RKO (cell line): ENCODE results near the gene CNTFR.
"Not testable (repeated sequence)": the region's sequence is repeated elsewhere in the genome, so short reads cannot be mapped to it uniquely, and the experiment has no call there.

Experiments
- DNase-seq: peaks from one replicate; pipeline ENCODE4 v3.0.0-alpha.2; 2016; ENCODE audit warnings: low spot score

The CNTFR gene

GRCh38 chr9:34554211-34555001, 35.1 kb downstream of the CNTFR start:
- peak; percentile 5 for DNase-seq

DNA sequence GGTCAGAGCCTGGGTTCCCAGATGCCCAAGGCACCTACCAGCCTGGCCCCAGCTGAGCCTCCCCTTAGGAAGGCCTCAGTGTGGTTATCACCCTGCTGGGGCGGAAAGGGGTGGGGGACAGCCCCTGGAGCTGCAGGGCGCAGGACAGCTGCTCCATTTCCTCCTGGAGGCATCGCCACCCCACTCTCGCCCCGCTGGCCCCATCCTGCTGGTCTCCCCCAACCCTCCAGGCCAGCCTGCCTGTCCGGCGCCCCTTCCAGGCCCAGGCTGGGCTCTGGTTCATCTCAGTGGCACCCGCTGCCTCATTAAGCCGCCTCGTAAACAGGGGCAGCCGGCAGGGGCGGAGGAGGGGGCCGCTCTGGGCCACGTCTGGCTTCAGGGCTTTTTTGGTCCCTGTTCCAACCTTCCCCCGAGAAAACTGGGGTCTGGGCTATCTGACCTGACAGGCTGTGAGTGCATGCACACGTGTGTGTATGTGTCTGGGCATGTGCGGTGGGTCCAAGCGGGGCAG, 36.0 kb downstream of the CNTFR start:
- DNase-seq, result no peak

- no peak for DNase-seq
These were observed 36.5 kb downstream of the CNTFR start for GRCh38 chr9:34552986-34553385.

- no peak for DNase-seq
These were observed 36.9 kb downstream of the CNTFR start for GRCh38 chr9:34552606-34552981.

GRCh38 chr9:34551751-34552605, 37.5 kb downstream of the CNTFR start:
- DNase-seq, result no peak

GRCh38 chr9:34550681-34551270, 38.7 kb downstream of the CNTFR start:
- DNase-seq, result no peak

GRCh38 chr9:34550016-34550680, 39.4 kb downstream of the CNTFR start:
- DNase-seq, result no peak

GRCh38 chr9:34549407-34549732, 40.2 kb downstream of the CNTFR start:
- DNase-seq, result no peak

- DNase-seq, result peak; percentile 52
These were observed 41.4 kb downstream of the CNTFR start for GRCh38 chr9:34547960-34548611.

- peak; percentile 72 for DNase-seq
These were observed 42.4 kb downstream of the CNTFR start for GRCh38 chr9:34546834-34547827.

- no peak for DNase-seq
These were observed 43.3 kb downstream of the CNTFR start for GRCh38 chr9:34546102-34546833.

- no peak for DNase-seq
These were observed 44.0 kb downstream of the CNTFR start for GRCh38 chr9:34545497-34545896.

GRCh38 chr9:34544035-34544434, 45.5 kb downstream of the CNTFR start:
- no peak for DNase-seq

- DNase-seq, result no peak
These were observed 48.0 kb downstream of the CNTFR start for GRCh38 chr9:34541540-34541939.

- peak; percentile 62 for DNase-seq
These were observed 48.7 kb downstream of the CNTFR start for GRCh38 chr9:34540827-34541226.

GRCh38 chr9:34536685-34537084, 52.8 kb downstream of the CNTFR start:
- no peak for DNase-seq

DNA sequence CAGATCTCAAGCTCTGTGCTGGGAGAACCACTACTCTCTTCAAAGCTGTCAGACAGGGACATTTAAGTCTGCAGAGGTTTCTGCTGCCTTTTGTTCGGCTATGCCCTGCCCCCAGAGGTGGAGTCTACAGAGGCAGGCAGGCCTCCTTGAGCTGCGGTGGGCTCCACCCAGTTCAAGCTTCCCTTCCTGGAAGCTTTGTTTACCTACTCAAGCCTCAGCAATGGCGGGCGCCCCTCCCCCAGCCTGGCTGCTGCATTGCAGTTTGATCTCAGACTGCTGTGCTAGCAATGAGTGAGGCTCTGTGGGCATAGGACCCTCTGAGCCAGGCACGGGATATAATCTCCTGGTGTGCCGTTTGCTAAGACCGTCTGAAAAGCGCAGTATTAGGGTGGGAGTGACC, 57.5 kb downstream of the CNTFR start:
- not testable (repeated sequence) for DNase-seq

- no peak for DNase-seq
These were observed 63.5 kb downstream of the CNTFR start for GRCh38 chr9:34526026-34526425.

DNA sequence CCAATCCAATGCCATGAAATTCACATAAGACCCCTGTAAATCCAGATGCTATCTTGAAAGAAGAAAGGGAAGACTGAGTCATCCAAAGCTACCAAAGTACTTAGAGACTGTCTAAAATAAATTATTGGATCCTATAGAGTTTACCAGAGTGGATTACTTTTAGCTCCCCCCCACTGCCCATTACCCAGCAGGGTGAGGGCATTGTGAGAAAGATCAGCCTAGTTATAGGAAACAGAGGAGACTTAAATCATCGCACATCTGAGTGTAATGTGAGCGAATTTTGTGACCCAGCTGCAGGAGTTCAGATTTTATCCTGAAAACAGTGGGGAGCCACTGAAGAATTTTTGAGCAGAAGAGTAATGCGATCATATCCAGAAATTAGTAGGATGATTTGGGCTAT, 65.2 kb downstream of the CNTFR start:
- DNase-seq, result no peak
